Mucosa of stomach (tissue), 1 donor: ENCODE results near the gene GATA2.

Source experiments
- H3K27me3 ChIP-seq: one replicate; pipeline ENCODE4 v1.7.0; 2013; ENCODE audit warnings: mild to moderate bottlenecking, low read length; ENCODE audit not compliant: control insufficient read depth, insufficient read depth
- H3K36me3 ChIP-seq: one replicate; pipeline ENCODE4 v1.7.0; 2013; ENCODE audit warnings: low read length; ENCODE audit not compliant: control insufficient read depth, insufficient read depth
- H3K4me1 ChIP-seq: one replicate; pipeline ENCODE4 v1.7.0; 2013; ENCODE audit warnings: mild to moderate bottlenecking, low read length; ENCODE audit not compliant: control insufficient read depth, insufficient read depth
- H3K4me3 ChIP-seq: one replicate; pipeline ENCODE4 v1.7.0; 2013; ENCODE audit warnings: low read length
- H3K9ac ChIP-seq: one replicate; pipeline ENCODE4 v1.7.0; 2013; ENCODE audit warnings: mild to moderate bottlenecking, low read length, moderate library complexity
- H3K9me3 ChIP-seq: one replicate; pipeline ENCODE4 v1.7.0; 2013; ENCODE audit warnings: mild to moderate bottlenecking, low read length, moderate library complexity; ENCODE audit not compliant: control insufficient read depth
- donor health status: Pancreatic carcinoma.

The GATA2 gene

DNA sequence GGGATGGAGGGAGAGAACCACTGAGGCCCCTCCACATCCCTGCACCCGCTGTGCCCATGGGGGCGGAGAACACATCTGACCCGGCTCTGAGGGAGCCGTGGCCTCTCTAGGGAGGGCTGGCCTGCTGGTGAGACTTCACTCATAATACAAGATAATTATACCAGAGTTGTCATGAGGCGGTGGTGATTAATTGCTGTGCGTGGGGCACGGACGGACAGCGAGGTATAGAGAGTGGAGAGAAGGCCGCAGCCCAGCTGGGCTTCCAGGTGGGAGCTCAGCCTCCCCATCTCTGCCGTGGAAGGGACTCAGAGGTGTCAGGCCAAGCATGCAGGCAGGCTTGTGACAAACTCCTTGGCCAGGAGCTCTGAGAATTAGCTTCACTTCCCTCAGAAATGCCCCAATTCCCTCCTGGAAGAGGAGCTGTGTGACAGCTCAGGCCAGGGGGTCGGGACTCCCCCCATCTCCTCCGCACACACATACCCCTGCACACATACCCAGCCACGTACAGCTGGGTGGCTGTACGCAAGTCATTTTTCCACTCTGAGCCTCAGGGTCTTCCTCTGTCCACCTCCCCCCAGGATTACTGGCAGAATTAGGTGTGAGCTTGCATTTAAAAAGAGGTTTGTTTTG is 6.0 kb upstream of the GATA2 start:
- H3K4me1 ChIP-seq = peaks cover 9% of the 10 kb centered on the region
- no peaks in the 10 kb centered on the region for H3K9me3 ChIP-seq
- no peaks in the 10 kb centered on the region for H3K36me3 ChIP-seq
- H3K9ac ChIP-seq = no peak overlapping the region
- H3K4me3 ChIP-seq = no peak overlapping the region
- peaks cover 72% of the 10 kb centered on the region for H3K27me3 ChIP-seq

DNA sequence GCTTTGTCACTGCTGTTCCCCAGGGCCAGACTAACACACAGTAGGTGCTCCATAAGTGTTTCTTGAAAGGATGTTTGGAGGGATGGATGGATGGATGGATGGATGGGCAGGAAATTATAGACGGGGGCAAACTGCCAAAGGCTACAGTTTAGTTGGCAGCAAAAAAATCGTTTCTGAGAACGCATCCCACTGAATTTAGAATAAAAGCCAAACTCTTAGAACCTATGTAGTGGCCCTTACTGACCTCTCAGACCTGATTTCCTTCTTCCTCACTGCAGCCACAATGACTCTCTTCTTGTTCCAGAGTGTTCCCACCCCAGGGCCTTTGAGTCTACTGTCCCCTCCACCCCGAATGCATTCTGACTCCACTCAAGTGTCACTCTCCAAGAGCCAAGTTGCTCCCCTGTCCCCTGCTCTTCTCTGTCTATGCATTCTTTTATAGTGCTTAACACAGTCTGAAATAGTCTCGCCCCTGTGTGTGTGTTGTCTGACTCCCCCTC is 5.2 kb upstream of the GATA2 start:
- Histone ChIP-seq H3K4me3 (no peak overlapping the region), H3K36me3 (no peaks in the 10 kb centered on the region), H3K9ac (no peak overlapping the region), H3K4me1 (peaks cover 9% of the 10 kb centered on the region), H3K9me3 (no peaks in the 10 kb centered on the region), H3K27me3 (peaks cover 79% of the 10 kb centered on the region)

DNA sequence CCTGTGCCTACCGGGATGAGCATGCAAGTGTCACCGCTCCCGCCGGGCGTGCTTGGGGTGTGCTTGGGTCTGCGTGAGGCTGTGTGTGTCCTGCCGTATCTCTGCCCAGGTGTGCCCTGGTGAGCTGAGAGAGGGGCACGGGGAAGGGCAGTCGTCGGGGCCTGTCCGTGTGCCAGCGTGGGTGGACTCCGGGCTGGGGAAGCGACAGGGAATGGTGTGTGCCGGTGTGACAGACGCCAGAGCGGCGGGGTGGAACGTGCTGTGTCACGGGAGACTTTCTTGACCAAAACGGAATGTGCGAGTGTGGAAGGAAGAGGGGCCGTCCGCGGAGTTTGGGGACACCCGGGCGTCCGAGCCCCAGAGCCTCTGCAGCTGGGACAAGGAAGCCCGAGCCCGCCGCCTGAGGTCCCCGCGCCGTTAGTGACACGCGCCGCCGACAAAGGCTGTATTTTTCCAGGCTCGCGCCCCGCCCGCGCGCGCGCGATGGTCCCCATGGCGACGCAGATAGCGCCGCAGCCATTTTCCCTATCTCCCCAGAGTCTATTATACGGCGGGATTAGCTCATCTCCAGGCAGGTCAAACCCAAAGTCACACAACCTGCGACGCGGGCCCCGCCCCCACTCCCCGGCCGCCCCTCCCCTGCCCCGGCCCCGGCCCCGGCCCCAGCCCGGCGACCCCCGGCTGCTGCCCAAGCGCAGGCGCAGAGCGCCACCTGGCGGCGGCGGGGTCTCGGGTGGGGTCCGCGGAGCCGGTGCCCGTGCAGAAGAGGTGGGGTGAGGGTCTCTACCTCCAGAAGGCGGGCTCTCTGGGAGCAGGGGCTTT is 4.5 kb upstream of the GATA2 start:
- Histone ChIP-seq H3K9ac (no peak overlapping the region), H3K9me3 (no peaks in the 10 kb centered on the region), H3K4me1 (peaks cover 9% of the 10 kb centered on the region), H3K27me3 (peaks cover 82% of the 10 kb centered on the region), H3K36me3 (no peaks in the 10 kb centered on the region), H3K4me3 (no peak overlapping the region)

DNA sequence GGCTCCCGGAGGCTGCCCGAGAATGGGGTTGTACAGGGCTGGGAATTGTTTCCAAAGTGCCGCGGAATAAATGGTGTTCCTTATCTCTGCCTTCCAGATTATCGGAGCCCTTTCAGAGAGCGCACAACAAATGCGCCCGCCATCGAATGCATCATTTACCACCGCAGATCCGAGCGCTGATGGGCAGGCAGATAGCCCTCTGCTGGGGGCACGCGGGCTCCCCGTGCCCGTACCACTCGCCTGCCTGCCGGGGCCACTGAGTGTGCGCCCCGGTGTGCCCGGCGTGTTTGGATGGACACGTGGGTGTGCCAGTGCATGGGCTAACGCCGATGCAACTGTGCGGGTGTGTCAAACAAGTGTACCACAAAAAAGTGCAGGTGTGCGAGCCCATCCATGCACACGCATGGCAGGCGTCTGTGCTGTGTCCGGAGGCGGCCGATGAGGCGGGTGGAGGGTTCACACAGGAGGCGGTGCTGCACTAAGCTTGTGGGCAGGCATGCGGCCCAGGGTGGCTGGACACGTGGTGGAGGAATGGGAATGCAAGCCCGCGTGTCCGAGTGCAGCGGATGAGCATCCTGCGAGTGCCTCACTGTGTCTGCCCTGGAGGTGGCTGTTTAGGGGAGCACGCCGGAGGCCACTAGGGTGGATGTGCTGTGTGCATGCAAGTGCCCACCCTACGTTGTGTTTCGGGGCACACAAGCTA is 3.8 kb upstream of the GATA2 start:
- Histone ChIP-seq H3K36me3 (no peaks in the 10 kb centered on the region), H3K27me3 (peaks cover 88% of the 10 kb centered on the region), H3K4me3 (no peak overlapping the region), H3K9me3 (no peaks in the 10 kb centered on the region), H3K4me1 (peaks cover 9% of the 10 kb centered on the region), H3K9ac (no peak overlapping the region)

DNA sequence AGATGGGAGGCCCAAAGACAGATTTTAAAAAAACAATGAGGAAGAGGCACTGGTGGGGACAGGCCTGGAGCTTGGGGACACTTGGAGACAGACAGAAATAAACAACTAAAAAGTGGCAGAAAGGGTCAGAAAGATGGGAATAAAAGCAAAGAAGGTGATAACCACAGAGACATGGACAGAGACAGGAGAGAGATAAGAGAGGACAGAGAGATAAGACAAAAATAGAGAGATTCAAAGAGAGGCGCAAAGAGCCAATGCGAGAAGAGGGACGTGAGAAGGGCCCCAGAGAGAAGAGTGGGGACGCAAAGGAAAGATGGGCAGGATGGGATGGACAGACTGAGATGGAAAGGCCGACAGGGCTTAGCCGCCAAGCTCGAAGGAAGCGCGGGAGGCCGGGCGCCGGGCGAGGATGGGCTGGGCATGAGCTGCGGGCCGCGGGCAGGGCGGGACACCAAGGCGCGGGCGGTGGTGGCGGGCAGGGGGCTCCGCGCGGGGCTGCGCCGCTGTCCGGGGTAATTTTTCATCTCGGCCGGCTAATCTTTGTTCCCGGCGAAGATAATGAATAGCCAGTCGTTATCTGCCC is 3.1 kb upstream of the GATA2 start:
- Histone ChIP-seq H3K9ac (no peak overlapping the region), H3K9me3 (no peaks in the 10 kb centered on the region), H3K27me3 (peaks cover 94% of the 10 kb centered on the region), H3K4me3 (no peak overlapping the region), H3K4me1 (peaks cover 9% of the 10 kb centered on the region), H3K36me3 (no peaks in the 10 kb centered on the region)

DNA sequence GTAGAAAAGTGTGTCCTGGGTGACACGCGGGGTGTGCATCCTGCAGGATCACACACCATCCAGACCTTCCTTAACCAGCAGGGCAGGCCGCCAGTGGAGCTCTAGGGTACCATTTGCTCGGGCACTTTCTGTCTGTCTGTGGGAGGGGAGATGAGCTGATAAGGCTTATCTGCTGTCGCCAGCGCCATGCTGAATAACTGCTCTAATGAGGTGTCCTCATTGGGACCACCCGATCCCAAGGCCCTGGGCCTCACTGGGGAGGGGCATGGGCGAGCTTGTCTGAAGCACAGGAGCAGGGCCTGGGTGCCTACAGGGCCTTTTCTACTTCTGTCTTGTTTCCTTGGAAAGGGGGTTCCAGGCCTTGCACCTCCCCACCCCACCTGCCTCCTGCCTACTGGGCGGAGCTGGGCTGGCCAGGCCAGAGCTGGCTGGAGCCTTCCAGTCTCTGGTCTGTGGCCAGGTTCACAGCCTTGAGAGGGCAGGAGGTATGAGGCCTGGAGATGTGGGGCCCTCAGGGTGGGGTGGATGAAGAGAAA is 2.5 kb upstream of the GATA2 start:
- Histone ChIP-seq H3K4me1 (peaks cover 11% of the 10 kb centered on the region), H3K4me3 (no peak overlapping the region), H3K9me3 (no peaks in the 10 kb centered on the region), H3K27me3 (peaks cover 98% of the 10 kb centered on the region), H3K9ac (no peak overlapping the region), H3K36me3 (no peaks in the 10 kb centered on the region)

DNA sequence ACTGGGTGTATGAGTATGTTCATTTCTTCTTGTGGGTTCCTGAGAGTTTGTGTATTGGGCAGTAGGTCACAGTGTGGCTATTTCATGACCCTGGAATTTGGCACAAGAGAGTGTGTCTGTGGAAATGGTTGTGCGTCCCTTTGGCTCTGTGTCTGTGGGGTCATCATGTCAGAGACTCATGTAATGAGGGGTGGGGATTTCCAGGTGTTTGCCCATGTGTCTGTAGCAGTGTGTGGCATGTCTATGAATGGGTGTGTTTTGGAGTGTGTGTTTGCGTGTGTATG is 1.3 kb upstream of the GATA2 start:
- no peak overlapping the region for H3K9ac ChIP-seq
- no peaks in the 10 kb centered on the region for H3K36me3 ChIP-seq
- H3K9me3 ChIP-seq = no peaks in the 10 kb centered on the region
- H3K4me3 ChIP-seq = no peak overlapping the region
- H3K27me3 ChIP-seq = peaks cover 98% of the 10 kb centered on the region
- H3K4me1 ChIP-seq = peaks cover 23% of the 10 kb centered on the region

DNA sequence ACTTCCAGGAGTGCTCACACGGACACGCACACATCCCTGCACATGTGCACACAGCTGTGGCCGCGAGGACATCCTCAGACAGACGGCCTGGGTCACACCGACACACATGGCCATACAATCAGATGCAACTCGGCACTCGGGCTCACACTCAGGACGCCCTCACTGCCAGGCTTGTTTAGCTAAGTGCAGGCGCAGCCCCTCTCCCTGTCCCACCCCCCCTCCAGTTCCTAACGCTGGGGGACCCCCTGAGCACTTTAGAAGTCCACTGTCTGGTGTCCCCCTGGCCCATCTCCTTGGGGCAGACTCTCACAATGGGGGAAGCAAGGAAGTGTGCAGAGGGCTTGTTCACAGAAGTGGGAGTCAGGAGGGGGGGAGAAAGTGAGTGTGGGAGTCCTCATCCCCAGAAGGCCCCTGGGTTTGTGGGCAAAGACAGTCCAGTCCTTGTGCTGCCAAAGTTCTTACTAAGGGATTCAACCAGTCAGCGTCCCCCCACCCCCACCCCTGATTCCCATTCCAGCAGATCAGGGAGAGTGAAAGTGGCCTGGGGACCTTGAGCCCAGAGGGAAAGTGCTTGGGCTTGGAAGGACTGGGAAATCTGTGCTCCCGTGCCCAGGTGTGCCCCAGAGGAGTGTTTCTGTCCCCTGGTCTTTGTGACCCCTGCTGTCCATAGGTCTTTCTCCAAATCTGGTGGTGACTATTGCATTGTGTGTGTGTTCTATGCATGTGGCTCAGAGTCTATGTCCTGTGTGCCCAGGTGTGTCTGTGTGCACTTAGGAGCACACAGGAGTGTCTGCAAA is 767 bp upstream of the GATA2 start:
- H3K27me3 ChIP-seq = peaks cover 98% of the 10 kb centered on the region
- H3K4me3 ChIP-seq = no peak overlapping the region

DNA sequence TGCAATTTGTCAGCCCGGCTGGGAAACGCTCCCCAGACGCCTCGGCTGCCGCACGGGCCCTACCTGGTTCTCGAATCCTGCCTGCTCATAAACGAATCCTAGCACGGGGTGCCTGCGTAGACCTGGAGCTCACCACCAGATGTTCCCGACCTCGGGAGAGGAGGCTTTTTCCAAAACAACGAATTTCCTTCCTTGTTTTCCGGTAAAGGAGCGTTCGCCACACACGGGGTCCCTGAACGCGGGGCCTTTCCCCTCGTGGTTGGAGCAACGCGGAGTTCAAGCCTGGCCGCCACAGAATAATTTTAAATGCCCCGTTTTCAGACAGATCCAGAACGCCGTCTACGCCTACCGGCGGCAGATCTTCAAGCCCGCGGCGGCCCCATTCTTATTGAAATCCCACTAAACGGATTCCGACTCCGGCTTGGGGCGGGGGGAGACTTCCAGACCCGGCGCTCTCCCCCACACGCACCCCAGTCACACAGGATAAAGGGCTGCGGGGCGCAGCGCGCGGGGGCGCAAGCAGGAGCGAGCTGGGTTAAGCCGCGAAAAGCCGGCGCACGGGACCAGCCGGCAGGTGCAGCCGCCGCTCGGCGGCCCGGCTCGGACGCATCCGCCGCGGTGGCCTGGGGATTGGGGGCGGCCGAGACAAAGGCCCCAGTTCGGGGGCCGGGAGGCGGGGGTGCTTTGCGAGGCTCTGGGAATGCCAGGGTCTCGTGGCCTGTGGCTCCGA is 895 bp downstream of the GATA2 start:
- Histone ChIP-seq H3K36me3 (no peaks in the 10 kb centered on the region), H3K4me1 (peaks cover 41% of the 10 kb centered on the region), H3K9ac (no peak overlapping the region), H3K4me3 (no peak overlapping the region), H3K9me3 (no peaks in the 10 kb centered on the region), H3K27me3 (peaks cover 100% of the 10 kb centered on the region)

More for the DNA sequence above, 767 bp upstream of the GATA2 start:
- no peaks in the 10 kb centered on the region for H3K9me3 ChIP-seq
- H3K9ac ChIP-seq = no peak overlapping the region
- peaks cover 28% of the 10 kb centered on the region for H3K4me1 ChIP-seq
- no peaks in the 10 kb centered on the region for H3K36me3 ChIP-seq

DNA sequence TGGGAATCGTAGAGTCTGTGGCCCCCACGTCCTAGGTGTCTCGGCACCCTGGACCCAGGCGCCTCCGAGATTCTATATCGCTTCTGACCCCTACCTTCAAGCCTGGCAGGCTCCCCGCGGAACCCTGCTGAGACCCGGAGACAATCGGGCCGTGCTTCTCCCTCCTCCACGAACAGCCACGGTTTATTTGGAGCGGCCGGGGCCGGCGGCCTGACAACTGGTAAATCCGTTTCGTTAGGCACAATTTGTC is 1.4 kb downstream of the GATA2 start:
- Histone ChIP-seq H3K9ac (no peak overlapping the region), H3K27me3 (peaks cover 100% of the 10 kb centered on the region), H3K4me3 (no peak overlapping the region), H3K36me3 (no peaks in the 10 kb centered on the region), H3K4me1 (peaks cover 41% of the 10 kb centered on the region), H3K9me3 (no peaks in the 10 kb centered on the region)
